Fibroblast of skin of back (primary cell): Measurements from ENCODE around the gene PKIB.

Source experiments
- DNase-seq: peaks from one replicate; pipeline ENCODE4 v3.0.0-alpha.2; 2013

The PKIB gene

GRCh38 chr6:122671251-122671650 lies 61.0 kb downstream of the PKIB start:
- no peak for DNase-seq

GRCh38 chr6:122673343-122673961 lies 63.2 kb downstream of the PKIB start:
- DNase-seq: no peak

- no peak for DNase-seq
Observed at GRCh38 chr6:122676146-122676545, 65.9 kb downstream of the PKIB start.

- no peak for DNase-seq
Observed at GRCh38 chr6:122676688-122677087, 66.5 kb downstream of the PKIB start.

- DNase-seq: no peak
Observed at GRCh38 chr6:122677406-122677805, 67.2 kb downstream of the PKIB start.

DNA sequence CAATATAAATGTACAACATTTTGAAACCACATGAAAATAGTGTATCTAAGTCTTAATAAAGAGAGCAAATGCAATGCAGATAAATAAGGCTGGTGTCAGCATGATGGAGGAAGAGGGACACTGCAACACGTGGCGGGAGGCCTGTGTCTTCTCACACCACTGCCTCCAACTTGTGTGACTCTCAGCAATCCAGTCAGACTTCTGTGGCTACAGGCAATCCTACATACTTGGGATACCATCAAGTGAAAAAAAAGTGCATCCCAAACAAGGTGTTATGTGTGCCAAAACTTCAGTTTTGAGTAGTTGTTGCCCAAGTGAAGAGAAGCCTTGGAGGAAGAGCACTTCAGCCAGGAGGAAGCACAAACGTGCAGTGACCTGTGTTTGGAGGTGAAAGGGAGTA lies 68.6 kb downstream of the PKIB start:
- no peak for DNase-seq

GRCh38 chr6:122681705-122682104 lies 71.5 kb downstream of the PKIB start:
- DNase-seq: no peak

DNA sequence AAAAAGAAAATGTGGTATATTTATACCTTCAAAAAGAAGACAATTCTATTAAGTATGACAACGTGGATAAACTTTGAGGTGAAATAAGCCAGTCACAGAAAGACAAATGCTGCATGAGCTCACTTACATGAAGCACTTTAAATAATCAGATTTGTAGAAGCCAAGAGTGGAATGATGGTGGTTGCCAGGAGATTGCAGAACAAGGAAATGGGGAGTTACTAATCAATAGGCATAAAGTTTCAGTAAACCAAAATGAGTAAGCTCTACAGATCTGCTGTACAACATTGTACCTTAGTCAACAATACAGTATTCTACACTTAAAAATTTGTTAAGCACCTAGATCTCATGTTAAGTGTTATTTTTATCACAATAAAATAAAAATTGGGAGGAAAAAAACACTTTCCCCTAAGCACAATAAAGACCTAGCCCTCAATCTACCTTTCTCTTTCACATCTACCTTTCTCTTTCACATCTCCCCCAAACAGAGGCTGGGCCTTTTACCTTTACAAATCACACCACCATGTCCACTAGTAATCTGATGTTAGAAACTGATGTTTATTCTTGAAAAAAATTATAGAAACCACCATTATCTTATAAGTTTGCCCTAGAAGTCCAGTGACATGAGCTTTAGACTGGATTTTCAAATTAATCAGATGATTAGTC lies 73.9 kb downstream of the PKIB start:
- no peak for DNase-seq

- DNase-seq: peak; percentile 98
Observed at GRCh38 chr6:122692175-122692598, 82.0 kb downstream of the PKIB start.

DNA sequence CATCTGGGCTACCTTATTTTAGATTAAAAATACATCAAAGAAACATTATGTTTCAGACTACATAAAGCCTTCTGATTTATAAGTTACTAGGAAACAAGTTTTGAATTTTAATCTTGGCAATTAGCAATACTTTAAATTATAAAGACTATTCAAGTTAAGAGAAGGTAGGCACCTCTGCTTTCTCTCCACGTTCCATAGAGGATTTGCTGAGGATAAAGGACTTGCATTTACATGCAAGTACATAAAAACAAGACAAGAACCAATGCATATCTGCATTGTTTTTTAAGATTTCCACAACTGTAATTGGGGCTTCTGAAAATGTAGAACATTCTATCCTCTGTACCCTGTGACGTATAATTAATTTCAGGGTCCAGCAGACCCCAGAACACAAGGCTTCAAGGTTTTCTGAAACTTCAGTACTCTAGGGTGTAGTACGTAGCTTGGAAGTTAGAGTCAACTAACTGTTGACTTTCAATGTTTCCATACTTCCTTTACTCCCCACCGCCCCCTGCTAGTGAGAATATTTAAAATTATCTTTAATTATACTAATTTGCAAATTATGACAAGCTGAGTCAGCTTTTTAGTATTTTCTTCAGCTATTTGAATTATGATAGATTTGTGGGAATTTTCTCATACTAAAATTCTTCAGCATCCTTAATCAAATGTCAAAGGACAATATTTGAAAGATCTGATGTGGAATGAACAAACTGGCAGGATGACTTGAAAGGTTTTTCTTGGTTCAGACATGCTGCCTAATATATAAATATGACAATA lies 82.8 kb downstream of the PKIB start:
- no peak for DNase-seq

DNA sequence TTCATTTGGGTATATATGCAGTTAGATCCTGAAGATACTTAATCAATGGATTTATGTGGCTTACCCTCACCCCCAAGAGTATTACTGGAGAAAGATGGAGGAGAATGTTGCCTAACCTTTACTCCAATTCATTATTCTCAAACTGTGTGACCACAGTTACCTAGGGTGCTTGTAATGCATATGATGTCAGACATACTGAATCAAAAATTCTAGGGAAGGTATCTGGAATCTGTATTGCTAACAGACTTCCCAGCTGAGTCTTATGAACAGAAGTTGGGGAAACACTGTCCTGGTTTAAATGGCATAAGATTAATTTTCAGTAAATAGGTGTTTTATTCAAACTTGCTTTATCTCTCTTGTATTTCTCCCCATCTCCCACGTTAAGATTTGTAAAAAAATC lies 83.9 kb downstream of the PKIB start:
- DNase-seq: no peak

- DNase-seq: no peak
Observed at GRCh38 chr6:122694602-122695001, 84.4 kb downstream of the PKIB start.

DNA sequence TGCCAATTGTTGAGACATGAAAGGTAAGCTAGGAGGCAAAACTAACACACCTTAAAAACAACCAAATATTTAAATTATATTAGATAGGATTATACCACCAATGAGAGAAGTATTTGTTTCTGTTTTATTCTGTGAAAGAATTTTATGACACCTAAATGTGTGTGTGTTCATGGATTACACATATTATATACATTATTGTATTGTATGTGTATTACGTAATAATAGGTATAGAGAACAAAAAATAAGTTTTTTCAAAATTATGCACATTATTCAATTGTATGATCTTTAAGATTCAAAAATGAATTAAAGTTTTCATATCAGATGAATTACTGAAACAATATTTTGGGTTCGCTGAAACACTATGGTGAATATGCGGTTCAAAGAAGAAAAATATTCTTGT lies 85.0 kb downstream of the PKIB start:
- no peak for DNase-seq

DNA sequence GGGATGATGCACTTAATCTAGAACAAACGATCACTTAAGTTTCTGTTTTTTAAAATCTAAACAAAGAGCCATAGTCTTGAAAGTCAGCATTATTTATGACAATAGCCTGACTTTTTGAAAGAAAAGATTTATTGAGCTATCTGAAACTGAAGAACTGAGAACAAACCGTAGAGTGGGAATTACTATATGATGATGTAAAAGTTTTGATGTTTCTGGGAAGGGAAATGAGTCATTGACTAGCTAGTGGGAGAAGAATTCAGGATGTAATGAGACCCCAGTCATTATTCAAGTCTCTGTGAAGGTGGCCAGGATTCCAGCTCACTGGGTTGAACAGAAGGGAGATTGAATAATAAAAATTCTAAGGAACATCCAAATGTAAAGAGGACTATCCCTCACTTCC lies 85.9 kb downstream of the PKIB start:
- DNase-seq: peak; percentile 91

DNA sequence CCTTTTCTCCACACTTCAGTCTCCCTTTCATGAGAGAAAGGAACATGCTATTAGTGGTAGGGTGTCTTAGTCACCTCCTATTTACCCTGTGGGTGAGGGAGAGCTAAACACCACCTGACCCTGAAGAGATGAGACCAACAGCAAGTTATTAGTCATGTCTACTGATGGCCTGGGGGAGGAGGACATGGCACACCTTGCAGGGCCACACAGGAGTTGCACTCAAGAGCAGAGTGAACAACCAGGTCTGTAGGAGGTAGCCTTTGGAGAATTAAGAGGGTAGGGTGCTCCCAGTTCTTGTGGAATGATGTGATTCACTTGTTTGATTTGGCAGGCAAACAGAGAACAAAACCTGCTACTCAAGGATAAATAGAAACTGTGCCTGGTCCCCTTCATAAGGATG lies 86.6 kb downstream of the PKIB start:
- DNase-seq: peak; percentile 30

DNA sequence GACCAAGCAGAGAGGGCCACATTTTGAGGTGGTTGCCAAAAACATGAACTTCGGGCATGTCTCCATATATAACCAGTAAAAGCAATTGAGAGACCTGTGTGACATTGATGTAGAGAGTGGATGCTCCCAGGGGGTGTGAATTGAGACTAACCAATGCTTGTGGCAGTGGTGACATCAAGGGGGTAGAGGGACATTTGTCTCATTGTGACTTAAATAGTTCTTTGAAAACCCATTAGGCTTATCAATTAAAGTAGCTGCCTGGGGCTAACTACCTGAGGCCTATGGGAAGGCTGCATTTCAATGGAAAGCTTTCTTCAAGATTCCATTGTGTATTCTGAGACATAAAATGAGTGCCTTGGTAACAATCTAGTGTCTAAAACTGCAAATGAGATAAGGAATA lies 87.3 kb downstream of the PKIB start:
- DNase-seq: no peak

DNA sequence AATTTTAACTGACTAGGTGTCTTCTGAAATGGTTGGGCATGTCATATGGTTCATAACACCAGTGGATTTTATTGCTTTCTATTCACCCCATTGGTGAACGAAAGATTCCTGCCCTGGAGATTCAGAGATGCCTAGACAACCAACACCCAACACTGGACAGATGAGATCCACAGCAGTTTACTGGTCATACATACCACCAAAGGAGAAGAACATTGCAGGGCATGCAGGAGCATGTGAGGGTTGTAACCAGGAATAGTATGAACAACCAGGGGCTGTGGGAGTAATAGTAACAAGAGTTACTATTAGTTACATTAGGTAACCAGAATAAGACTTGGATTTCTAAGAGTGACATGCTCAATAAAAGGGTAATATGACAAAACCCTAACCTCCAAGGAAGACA lies 91.5 kb downstream of the PKIB start:
- DNase-seq: no peak

- DNase-seq: no peak
Observed at GRCh38 chr6:122702841-122703240, 92.6 kb downstream of the PKIB start.

DNA sequence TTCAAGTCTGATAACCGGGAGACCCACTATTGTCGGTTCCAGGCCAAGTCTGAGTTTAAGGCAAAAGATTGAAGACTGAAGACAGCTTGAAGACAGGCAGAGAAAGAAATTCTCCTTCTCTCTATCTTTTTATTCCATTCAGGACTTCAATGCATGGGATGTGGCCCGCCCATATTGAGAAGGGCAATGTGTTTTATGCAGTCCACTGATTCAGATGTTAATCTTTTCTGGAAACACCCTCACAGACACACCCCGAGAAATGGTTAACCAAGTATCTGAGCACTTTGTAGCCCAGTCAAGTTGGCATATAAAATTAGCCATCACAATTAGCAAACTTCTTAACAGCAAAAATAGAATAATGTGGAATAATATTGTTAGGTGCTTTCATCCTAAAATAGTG lies 93.9 kb downstream of the PKIB start:
- DNase-seq: no peak

- DNase-seq: no peak
Observed at GRCh38 chr6:122709922-122710512, 99.8 kb downstream of the PKIB start.

GRCh38 chr6:122710908-122711635 lies 100.9 kb downstream of the PKIB start:
- DNase-seq: no peak

- DNase-seq: no peak
Observed at GRCh38 chr6:122712093-122712447, 101.9 kb downstream of the PKIB start.
